ENCODE results near the gene NEU1. TPM values are rescaled to one million over a fixed set of nuclear protein-coding genes. Genes with fewer than 3 reads are reported as not detected.
"Not testable (repeated sequence)": the region's sequence is repeated elsewhere in the genome, so short reads cannot be mapped to it uniquely, and the experiment has no call there.

Gene NEU1
- polyA plus RNA-seq, 1 of the 3 experiments (the other 2 are of a cell fraction), result 43.0 TPM

GRCh38 chr6:31825553-31825952, 37.1 kb downstream of the NEU1 start:
- ChIA-PET CTCF (interaction anchor here (1.5 kb wide), 1 partner anchor 35 kb away, joined by 3 read pairs; no protein-coding TSS in a partner anchor), POLR2A (no interaction called here)
- 94% methylated on average over 4 of the region's 4 CpGs for WGBS (ENCODE audit: low lambda C conversion rate)

GRCh38 chr6:31823592-31824196, 38.9 kb downstream of the NEU1 start:
- H3K9me3 ChIP-seq; DNase-seq; H2AFZ ChIP-seq (ENCODE audit: low read depth); H4K20me1 ChIP-seq (ENCODE audit: insufficient read depth); H3F3A ChIP-seq (replicated peaks; ENCODE audit: insufficient read depth); H3K79me2 ChIP-seq (ENCODE audit: insufficient read depth); POLR2A ChIA-PET; CTCF ChIA-PET; H3K36me3 ChIP-seq (replicated peaks in 1 of 2; ENCODE audit: control insufficient read depth in 1 of 2, insufficient read depth in 2 of 2, low read length in 1 of 2); H3K9ac ChIP-seq; H3K4me1 ChIP-seq (ENCODE audit: control insufficient read depth in 1 of 2, insufficient read depth in 2 of 2, low read depth in 1 of 2, low read length in 1 of 2); H3K27ac ChIP-seq (ENCODE audit: low read depth in 2 of 2, low read length in 1 of 2); H3K4me3 ChIP-seq (ENCODE audit: low read depth in 2 of 2, low read length in 1 of 2); H3K9me2 ChIP-seq; H3K4me2 ChIP-seq; H3K27me3 ChIP-seq (ENCODE audit: insufficient read depth): not testable (repeated sequence)
- 96% methylated on average over 9 of the region's 9 CpGs for WGBS (ENCODE audit: low lambda C conversion rate)

More at GRCh38 chr6:31825553-31825952, 37.1 kb downstream of the NEU1 start:
- Histone ChIP-seq H3K4me2 (no peak overlapping the region), H3K4me3 (ENCODE audit: low read depth in 2 of 2, low read length in 1 of 2) (no peak overlapping the region), H2AFZ (ENCODE audit: low read depth) (no peak overlapping the region), H3K27me3 (ENCODE audit: insufficient read depth) (no peaks in the 10 kb centered on the region), H3K36me3 (replicated peaks in 1 of 2; ENCODE audit: control insufficient read depth in 1 of 2, insufficient read depth in 2 of 2, low read length in 1 of 2) (no peaks in the 10 kb centered on the region), H4K20me1 (ENCODE audit: insufficient read depth) (no peaks in the 10 kb centered on the region), H3K9me3 (no peaks in the 10 kb centered on the region), H3K4me1 (ENCODE audit: control insufficient read depth in 1 of 2, insufficient read depth in 2 of 2, low read depth in 1 of 2, low read length in 1 of 2) (peaks cover 0 to 3% of the 10 kb centered on the region in 2 experiments; a peak in 1 of 4 replicates), H3K9ac (no peak overlapping the region), H3F3A (replicated peaks; ENCODE audit: insufficient read depth) (peaks cover 7% of the 10 kb centered on the region), H3K79me2 (ENCODE audit: insufficient read depth) (peaks cover 10% of the 10 kb centered on the region), H3K27ac (ENCODE audit: low read depth in 2 of 2, low read length in 1 of 2) (no peak overlapping the region), H3K9me2 (no peaks in the 10 kb centered on the region)
- no peak for TF ChIP-seq GABPA (IDR thresholded peaks at IDR 0.05; ENCODE audit: low read depth)
- TF ChIP-seq USF2 (IDR thresholded peaks at IDR 0.05; ENCODE audit: borderline replicate concordance, low read depth, low read length), result no peak
- TF ChIP-seq EZH2phosphoT487 (IDR thresholded peaks at IDR 0.05; ENCODE audit: borderline replicate concordance, low read depth), result no peak
- no peak for TF ChIP-seq FOXJ3 (CRISPR knock-in tag; IDR thresholded peaks at IDR 0.05)
- no peak for TF ChIP-seq FOXM1 (IDR thresholded peaks at IDR 0.05; ENCODE audit: low read depth)
- TF ChIP-seq CTCF (IDR thresholded peaks at IDR 0.05), result no peak
- TF ChIP-seq MXI1 (IDR thresholded peaks at IDR 0.05; ENCODE audit: low read depth, low read length), result no peak
- no peak for TF ChIP-seq RFX5 (IDR thresholded peaks at IDR 0.05; ENCODE audit: low read length)
- TF ChIP-seq ELF1 (IDR thresholded peaks at IDR 0.05), result no peak
- no peak for TF ChIP-seq POLR2AphosphoS5 (IDR thresholded peaks at IDR 0.05; ENCODE audit: low read depth, low read length)
- TF ChIP-seq RCOR1 (IDR thresholded peaks at IDR 0.05; ENCODE audit: low read length), result no peak
- TF ChIP-seq, protein P1, sequence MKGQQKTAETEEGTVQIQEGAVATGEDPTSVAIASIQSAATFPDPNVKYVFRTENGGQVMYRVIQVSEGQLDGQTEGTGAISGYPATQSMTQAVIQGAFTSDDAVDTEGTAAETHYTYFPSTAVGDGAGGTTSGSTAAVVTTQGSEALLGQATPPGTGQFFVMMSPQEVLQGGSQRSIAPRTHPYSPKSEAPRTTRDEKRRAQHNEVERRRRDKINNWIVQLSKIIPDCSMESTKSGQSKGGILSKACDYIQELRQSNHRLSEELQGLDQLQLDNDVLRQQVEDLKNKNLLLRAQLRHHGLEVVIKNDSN (IDR thresholded peaks at IDR 0.05; ENCODE audit: borderline replicate concordance, low read depth), result no peak
- no peak for TF ChIP-seq TEAD4 (IDR thresholded peaks at IDR 0.05; ENCODE audit: borderline replicate concordance, insufficient read depth)
- TF ChIP-seq MEF2A (IDR thresholded peaks at IDR 0.05; ENCODE audit: borderline replicate concordance, low read depth), result no peak
- no peak for TF ChIP-seq FOSL2 (IDR thresholded peaks at IDR 0.05; ENCODE audit: borderline replicate concordance, low read depth)
- no peak for TF ChIP-seq TAF1 (IDR thresholded peaks at IDR 0.05; ENCODE audit: borderline replicate concordance, low read depth, low read length)
- TF ChIP-seq EP300 (IDR thresholded peaks at IDR 0.05; ENCODE audit: borderline replicate concordance in 1 of 2, low read depth in 1 of 2, low read length in 1 of 2), result no peak
- DNase-seq, result no peak
